Measurements from ENCODE around the gene ANKRD36C.
"Not testable (repeated sequence)": the region's sequence is repeated elsewhere in the genome, so short reads cannot be mapped to it uniquely, and the experiment has no call there.

Gene ANKRD36C

DNA sequence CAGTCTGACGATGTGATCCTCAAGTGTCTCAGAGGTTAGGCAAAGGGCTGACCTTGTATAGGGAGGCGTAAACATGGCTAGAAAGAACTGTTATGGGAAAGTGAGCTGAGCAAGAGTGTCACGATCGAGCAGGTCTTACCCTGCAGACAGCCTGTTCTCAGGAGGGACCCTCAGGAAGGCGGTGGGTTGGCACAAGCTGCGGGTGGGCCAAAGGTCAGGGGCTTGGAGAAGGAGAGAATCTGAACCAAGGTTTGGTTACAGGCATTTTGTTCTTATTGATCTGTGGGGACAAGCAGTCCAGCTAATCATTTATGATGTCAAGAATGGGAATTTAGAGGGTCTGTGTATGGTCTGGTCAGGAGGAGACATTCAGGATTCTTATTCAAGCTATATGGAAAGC is 16.4 kb upstream of the ANKRD36C start:
- DNase-seq (ENCODE audit: low spot score); FAIRE-seq: not testable (repeated sequence)

DNA sequence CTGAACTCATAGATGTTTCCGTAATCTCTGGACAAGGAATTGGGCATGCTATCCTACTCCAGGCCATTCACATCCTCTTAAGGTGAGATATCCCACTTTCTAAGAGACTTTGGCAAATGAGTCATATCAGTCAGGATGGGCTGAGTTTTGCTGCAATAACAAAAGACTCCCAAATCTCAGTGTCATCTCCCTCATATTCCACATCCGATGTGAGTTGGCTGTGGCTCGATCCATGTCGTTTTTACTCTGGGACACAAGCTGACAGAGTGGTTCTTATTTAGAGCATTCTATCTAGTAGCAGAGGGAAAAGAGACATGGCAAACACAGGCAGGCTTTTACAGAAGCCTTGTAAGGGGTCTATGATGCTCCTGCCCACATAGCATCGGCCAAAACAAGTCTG is 14.6 kb upstream of the ANKRD36C start:
- not testable (repeated sequence) for FAIRE-seq

DNA sequence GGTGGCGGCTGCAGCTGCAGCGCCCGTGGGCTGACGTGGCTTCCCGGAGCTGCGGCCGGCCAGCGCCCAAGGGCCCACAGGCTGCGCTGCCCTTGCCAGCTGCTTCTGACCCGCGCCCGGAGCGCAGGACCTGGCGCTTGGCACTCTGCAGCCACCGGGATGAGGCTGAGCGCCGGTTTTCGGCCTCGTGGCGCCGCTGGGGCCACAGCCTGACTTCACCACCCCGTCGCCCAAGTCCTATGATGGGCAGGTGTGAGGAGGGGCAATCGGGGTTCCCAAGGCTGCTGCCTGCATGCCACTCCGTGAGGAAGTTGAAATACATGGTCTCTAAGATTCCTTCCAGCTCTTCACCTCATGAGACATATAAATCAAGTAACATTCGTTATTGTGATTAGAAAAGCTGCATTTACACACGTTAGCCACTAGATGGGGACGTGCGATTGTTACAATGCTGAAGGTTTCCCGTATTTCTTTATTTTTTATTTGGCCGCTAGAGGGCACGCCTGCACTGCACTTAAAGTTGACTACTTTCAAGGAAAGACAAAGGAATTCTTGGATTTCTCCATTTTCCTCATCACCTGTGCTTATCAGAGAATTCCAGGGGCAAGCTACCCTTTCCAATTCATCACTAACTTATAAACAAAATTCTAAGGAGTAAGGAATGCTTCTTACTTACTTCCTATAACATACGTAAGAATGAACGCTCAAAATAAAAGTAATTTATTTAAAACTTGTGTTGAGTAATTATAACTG is 1.1 kb upstream of the ANKRD36C start:
- DNase-seq (ENCODE audit: low spot score) (peak; percentile 48), FAIRE-seq (peak; percentile 90)

More for the DNA sequence above, 14.6 kb upstream of the ANKRD36C start:
- not testable (repeated sequence) for DNase-seq (ENCODE audit: low spot score)

DNA sequence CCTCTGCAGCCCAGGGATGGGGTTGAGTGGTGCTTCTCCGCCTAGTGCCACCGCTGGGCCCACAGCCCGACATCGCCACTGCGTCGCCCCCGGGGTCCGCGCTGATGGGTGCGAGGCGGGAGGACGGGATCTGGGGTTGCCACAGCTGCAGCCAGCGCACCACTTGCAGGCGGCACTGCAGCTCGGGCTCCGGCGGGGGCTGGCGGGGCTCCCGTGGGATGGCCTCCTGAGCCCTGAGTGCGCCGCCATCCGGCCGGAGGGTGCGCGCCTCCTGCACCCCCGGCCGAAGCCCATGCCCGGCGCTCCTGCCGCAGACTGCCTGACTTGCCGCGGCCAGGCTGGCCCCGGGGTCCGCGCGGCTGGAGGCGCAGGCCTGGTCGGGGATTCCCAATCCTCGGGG is 478 bp upstream of the ANKRD36C start:
- DNase-seq (ENCODE audit: low spot score); FAIRE-seq: not testable (repeated sequence)

DNA sequence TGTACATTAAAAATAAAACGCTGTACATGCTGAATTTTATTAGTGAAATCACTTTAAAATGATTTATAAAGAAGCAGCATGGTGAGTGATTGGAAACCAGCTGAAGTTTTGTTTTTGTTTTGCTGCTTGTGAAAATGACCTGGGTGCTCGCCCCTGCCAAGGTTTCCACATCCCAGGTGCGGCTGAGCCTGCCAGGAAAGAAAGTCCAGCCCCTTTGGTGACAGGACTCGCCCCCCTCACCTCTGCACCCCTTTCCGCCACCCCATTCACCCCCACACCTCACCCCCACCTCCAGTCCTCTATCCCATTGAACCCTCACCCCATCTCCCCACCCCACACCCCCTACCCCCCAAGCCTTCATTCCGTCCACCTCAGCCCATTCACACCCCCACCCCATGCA is 740 bp downstream of the ANKRD36C start:
- not testable (repeated sequence) for FAIRE-seq; DNase-seq (ENCODE audit: low spot score)

DNA sequence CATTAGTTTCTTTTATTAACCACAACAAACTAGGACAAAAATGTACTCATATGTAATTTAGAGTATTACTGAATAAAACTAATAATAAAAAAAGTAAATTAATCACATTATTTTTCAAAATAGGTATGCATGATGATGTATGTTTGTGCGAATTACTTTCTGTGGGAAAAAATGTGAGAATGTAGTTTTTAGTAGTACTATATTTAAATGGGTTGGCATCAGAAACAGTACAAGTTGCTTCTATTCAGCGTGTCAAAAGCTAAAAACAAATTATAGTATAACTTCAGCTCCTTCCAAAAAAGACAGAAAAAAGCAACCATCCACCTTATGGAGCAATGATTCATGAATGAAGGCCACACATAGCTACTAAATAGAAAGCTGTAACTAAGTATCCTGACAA is 40.0 kb downstream of the ANKRD36C start:
- DNase-seq (ENCODE audit: low spot score); FAIRE-seq: not testable (repeated sequence)

DNA sequence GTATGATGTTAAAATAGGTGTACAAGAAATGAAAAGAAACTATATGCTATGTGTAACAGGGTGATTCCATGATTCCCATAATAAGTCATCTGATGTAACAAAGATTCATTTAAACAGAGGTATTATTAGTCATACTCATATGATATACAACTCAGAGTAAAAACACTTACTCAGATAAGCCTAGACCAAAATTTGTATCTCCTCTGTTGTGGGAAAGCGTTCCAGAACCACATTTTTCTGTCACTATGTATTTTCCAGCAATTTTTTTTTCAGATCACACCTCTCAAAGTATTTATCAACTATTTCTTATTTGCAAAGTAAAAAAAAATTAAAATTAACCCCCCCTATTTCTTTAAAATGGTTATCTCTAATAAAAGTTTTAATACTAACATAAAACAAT is 43.6 kb downstream of the ANKRD36C start:
- not testable (repeated sequence) for DNase-seq (ENCODE audit: low spot score)
- peak; percentile 67 for FAIRE-seq

DNA sequence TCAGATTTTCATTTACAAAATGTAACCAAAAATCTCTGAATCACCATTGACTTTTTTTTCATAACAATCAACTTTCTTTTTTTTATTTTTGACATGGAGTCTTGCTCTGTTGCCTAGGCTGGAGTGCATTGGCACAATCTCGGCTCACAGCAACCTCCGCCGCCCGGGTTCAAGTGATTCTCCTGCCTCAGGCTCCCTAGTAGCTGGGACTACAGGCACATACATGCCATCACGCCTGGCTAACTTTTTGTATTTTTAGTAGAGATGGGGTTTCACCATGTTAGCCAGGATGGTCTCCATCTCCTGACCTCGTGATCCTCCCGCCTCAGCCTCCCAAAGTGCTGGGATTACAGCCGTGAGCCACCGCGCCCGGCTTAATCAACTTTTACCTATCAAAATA is 51.7 kb downstream of the ANKRD36C start:
- DNase-seq (ENCODE audit: low spot score); FAIRE-seq: not testable (repeated sequence)

DNA sequence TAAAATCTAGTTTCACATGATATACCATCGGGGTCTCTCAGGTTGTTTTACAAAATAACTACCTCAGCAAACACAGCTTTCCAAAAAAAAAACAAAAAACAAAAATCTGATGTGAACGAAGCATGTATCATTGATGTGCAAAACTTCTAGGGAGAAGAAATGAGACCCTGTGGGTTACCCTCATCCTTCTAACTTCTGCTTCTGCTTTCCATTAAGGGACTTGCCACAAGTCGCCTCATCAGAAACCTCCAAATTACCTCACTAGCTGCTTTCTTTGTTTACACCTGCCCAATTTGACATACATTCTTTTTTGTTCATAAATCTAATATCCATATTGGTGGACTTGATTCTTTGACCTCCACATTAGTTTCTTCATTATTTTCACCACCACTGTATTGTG is 60.9 kb downstream of the ANKRD36C start:
- DNase-seq (ENCODE audit: low spot score); FAIRE-seq: not testable (repeated sequence)

DNA sequence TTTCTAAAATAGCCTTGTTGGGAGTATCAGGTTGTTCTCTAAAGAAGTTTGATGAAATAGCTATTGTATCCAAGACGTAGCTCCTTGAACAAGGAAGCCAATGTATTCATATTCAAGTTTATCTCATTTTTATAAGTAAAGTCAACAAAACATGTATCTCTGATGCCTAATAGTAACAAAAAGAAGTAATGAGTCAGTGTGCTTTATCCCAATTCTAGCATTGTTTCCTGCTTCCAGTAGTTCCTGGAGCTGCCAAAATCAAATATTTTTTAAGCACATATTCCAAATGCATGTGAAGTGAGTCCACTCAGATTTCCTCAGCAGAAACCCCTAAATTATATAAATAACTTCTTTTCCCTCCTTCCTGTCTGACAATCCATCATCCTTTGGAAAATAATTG is 74.6 kb downstream of the ANKRD36C start:
- not testable (repeated sequence) for FAIRE-seq; DNase-seq (ENCODE audit: low spot score)

DNA sequence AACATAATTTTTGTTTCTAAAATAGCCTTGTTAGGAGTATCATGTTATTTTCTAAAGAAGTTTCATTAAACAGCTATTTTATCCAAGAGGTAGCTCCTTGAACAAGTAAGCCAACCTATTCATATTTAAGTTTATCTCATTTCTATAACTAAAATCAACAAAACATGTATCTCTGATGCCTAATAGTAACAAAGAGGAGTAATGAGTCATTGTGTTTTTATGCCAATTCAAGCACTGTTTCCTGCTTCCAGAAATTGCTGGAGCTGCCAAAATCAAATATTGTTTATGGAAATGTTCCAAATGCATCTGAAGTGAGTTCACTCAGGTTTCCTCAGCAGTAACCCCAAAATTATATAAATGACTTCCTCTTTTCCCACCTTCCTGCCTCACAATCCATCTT is 76.5 kb downstream of the ANKRD36C start:
- not testable (repeated sequence) for FAIRE-seq

DNA sequence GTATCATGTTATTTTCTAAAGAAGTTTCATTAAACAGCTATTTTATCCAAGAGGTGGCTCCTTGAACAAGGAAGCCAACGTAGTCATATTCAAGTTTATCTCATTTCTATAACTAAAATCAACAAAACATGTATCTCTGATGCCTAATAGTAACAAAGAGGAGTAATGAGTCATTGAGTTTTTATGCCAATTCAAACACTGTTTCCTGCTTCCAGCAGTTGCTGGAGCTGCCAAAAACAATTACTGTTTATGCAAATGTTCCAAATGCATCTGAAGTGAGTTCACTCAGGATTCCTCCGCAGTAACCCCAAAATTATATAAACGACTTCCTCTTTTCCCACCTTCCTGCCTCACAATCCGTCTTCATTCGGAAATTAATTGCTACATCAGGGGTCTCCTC is 80.2 kb downstream of the ANKRD36C start:
- FAIRE-seq; DNase-seq (ENCODE audit: low spot score): not testable (repeated sequence)

More for the DNA sequence above, 76.5 kb downstream of the ANKRD36C start:
- DNase-seq (ENCODE audit: low spot score) = not testable (repeated sequence)

DNA sequence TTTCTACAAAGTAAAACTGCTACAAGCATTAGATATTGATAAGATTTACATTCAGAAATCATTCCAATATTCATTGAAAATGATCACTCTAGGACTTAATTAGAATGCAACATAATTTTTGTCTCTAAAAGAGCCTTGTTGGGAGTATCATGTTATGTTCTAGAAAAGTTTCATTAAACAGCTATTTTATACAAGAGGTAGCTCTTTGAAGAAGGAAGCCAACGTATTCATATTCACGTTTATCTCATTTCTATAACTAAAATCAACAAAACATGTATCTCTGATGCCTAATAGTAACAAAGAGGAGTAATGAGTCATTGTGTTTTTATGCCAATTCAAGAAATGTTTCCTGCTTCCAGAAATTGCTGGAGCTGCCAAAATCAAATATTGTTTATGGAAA is 97.2 kb downstream of the ANKRD36C start:
- not testable (repeated sequence) for FAIRE-seq

DNA sequence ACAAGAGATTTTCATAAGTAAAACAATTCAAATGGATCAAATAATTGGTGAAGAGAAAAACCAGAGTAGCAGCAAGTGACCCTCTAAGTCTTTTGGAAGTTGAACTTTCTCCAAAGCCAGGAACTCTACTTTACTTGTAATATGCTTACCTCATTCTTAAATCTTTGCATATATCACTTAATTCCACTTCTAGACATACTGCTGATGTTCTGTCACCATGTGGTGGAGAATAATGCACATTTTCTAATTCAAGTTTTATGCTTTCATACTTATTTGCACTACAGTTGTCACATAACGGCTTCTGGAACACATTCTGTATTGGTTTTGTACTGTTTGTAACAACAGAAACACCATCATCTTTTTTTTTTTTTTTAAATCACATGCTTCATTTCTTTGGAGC is 123.7 kb downstream of the ANKRD36C start:
- FAIRE-seq; DNase-seq (ENCODE audit: low spot score): not testable (repeated sequence)

More for the DNA sequence above, 97.2 kb downstream of the ANKRD36C start:
- not testable (repeated sequence) for DNase-seq (ENCODE audit: low spot score)

DNA sequence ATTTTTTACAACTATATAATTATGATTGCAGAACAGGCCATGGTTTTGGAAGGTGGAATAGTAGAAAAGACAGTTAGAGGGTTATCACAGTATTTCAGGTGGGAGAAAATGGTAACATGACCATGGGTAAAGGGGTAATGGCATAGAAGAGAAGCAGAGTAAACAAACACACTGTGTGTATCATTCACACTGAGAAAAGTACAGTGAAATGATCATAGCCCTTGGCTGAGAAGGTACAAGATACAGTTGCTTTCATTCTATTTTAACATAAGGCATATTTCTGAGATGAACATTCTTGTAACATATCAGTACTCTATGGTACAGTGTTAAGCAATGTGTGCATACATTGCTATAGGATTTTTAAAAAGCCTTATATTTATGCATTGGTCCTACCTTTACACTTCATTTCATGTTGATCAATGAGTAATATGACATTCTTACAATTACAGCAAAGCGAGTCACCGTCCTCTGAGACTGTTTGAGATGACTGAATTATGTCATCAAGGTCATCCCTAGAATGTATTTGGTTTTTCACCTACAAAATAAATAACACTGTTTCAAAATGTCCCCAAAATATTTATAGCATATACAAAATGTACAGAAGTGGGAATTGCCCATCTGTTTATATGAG is 124.5 kb downstream of the ANKRD36C start:
- peak; percentile 84 for FAIRE-seq
- DNase-seq (ENCODE audit: low spot score) = not testable (repeated sequence)

DNA sequence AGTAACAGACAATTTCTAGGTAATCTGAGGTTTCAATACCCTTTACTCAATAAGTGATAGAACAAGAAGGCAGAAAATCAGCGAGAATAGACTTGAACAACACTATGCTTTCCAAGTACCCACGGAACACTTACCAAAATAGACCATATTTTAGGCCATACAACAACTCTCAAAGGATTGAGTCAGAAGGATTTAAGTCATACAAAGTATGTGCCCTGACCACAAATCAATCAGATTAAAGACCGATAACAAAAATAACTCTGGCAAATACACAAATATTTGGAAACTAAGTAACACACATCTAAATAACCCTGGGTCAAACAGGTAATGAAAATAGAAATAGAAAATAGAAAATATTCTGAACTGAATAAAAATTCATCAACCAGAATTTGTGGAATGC is 129.5 kb downstream of the ANKRD36C start:
- not testable (repeated sequence) for FAIRE-seq; DNase-seq (ENCODE audit: low spot score)

DNA sequence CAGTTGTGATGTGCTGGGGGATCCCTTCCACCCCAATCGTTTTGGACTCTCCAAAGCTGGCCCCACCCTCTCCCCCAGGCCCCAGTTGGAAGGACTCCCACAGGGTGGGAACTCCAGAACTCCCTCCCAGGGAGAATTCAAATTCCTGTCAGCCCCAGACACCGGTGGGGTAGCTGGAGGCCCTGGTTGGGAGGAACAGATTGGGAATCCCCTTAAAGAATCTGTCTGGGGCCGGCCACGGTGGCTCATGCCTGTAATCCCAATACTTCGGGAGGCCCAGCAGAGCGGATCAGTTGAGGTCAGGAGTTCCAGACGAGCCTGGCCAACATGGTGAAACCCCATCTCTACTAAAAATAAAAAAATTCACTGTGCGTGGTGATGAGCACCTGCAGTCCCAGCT is 155.5 kb downstream of the ANKRD36C start:
- FAIRE-seq (no peak), DNase-seq (ENCODE audit: low spot score) (no peak)

DNA sequence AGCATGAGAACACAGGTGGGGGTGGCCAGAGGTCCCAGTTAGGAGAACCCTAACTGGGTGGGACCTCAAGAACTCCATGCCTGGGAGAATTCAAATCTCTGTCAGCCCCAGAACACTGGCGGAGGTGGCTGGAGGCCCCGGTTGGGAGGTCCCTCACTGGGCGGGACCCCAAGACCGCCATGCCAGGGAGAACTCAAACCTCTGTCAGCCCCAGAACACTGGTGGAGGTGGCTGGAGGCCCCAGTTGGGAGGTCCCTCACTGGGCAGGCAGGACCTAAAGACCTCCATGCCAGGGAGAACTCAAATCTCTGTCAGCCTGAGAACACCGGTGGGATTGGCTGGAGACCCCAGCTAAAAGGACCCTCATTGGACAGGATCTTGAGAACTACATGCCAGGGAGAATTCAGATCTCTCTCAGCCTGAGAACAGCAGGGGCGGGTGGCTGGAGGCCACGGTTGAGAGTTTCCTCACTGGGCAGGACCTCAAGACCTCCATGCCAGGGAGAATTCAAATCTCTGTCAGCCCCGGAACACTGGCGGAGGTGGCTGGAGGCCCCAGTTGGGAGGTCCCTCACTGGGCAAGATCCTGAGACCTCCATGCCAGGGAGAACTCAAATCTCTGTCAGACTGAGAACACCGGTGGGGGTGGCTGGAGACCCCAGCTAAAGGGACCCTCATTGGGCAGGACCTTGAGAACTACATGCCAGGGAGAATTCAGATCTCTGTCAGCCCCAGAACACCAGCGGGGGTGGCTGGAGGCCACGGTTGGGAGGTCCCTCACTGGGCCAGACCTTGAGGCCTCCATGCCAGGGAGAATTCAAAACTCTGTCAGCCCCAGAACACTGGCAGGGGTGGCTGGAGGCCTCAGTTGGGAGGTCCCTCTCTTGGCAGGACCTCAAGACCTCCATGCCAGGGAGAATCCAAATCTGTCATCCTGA is 157.3 kb downstream of the ANKRD36C start:
- not testable (repeated sequence) for FAIRE-seq; DNase-seq (ENCODE audit: low spot score)

DNA sequence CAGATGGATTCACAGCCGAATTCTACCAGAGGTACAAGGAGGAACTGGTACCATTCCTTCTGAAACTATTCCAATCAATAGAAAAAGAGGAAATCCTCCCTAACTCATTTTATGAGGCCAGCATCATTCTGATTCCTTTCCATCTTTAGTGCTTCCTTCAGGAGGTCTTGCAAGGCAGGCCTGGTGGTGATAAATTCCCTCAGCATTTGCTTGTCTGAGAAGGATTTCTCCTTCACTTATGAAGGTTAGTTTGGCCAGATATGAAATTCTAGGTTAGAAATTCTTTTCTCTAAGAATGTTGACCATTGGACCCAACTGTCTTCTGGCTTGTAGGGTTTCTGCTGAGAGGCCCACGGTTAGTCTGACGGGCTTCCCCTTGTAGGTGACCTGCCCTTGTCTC is 167.4 kb downstream of the ANKRD36C start:
- not testable (repeated sequence) for FAIRE-seq; DNase-seq (ENCODE audit: low spot score)

DNA sequence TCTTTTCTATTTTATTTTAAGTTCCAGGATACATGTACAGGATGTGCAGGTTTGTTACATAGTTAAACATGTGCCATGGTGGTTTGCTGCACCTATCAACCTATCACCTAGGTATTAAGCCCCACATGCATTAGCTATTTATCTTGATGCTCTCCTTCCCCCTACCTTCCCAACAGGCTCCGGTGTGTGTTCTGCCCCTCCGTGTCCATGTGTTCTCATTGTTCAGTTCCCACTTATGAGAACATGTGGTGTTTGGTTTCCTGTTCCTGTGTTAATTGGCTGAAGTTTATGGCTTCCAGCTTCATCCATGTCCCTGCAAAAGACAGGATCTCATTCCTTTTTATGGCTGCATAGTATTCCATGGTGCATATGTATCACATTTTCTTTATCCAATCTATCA is 174.1 kb downstream of the ANKRD36C start:
- DNase-seq (ENCODE audit: low spot score); FAIRE-seq: not testable (repeated sequence)

DNA sequence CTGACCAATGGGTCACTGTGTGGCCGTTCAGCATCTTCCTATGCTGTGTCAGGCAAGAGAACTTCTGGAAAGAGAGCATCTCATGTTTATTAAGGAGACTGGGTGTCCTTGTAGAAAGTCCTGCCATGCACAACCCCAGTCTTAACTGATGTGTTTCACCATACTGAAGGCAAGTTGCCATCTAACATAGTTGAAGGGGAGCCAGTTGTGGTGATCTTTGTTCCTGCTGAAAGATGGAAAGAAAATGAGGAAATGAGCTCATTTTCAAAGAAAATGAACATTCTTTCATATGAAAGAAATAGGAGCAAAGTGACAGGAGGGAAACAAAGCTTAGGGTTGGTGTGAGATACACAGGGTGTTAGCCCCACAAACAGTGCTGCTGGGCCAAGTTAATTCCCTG is 178.3 kb downstream of the ANKRD36C start:
- not testable (repeated sequence) for FAIRE-seq

More for the DNA sequence above, 178.3 kb downstream of the ANKRD36C start:
- not testable (repeated sequence) for DNase-seq (ENCODE audit: low spot score)
